HEK293T (cell line): ENCODE measurements around the gene BBX.
"Not testable (repeated sequence)": the region's sequence is repeated elsewhere in the genome, so short reads cannot be mapped to it uniquely, and the experiment has no call there.

Source experiments
- CTCF ChIA-PET: fragments of 350-600 bp; formaldehyde crosslinking; extraction: SDS; loops from one replicate; lab custom pipeline; 2021; ENCODE audit warnings: antibody characterized with exemption, inconsistent platforms; lab: Yijun Ruan, JAX
- POLR2A ChIA-PET: fragments of 350-600 bp; formaldehyde crosslinking; extraction: SDS; loops from one replicate; lab custom pipeline; 2020; ENCODE audit warnings: antibody characterized with exemption, inconsistent platforms; lab: Yijun Ruan, JAX
- DNase-seq: peaks from one replicate; pipeline ENCODE4 v3.0.0; 2012; ENCODE audit warnings: mixed read lengths; ENCODE audit errors: extremely low spot score
- ARNT ChIP-seq: fragments of 450-650 bp; IDR thresholded peaks from 2 replicates; pipeline ENCODE4 v1.6.1; 2017; ENCODE audit warnings: mild to moderate bottlenecking
- BHLHE40 ChIP-seq: fragments of 450-650 bp; IDR thresholded peaks from 2 replicates; pipeline ENCODE4 v1.6.1; 2016; ENCODE audit warnings: mild to moderate bottlenecking, moderate library complexity, borderline replicate concordance
- CTBP1 ChIP-seq: fragments of 450-650 bp; IDR thresholded peaks from 2 replicates; pipeline ENCODE4 v1.6.1; 2016; ENCODE audit warnings: borderline replicate concordance
- ELF4 ChIP-seq: fragments of 450-650 bp; IDR thresholded peaks from 2 replicates; pipeline ENCODE4 v1.6.1; 2017; ENCODE audit warnings: antibody characterized with exemption
- FOXA1 ChIP-seq: fragments of 450-650 bp; IDR thresholded peaks from 2 replicates; pipeline ENCODE4 v1.6.1; 2016; ENCODE audit warnings: mild to moderate bottlenecking
- FOXK2 ChIP-seq: fragments of 450-650 bp; IDR thresholded peaks from 2 replicates; pipeline ENCODE4 v1.6.1; 2016; ENCODE audit warnings: mild to moderate bottlenecking
- FOXM1 ChIP-seq: fragments of 450-650 bp; IDR thresholded peaks from 2 replicates; pipeline ENCODE4 v1.6.1; 2017; ENCODE audit warnings: mild to moderate bottlenecking, borderline replicate concordance
- HDGF ChIP-seq: fragments of 450-650 bp; IDR thresholded peaks from 2 replicates; pipeline ENCODE4 v1.6.1; 2017; ENCODE audit warnings: antibody characterized with exemption, borderline replicate concordance
- L3MBTL2 ChIP-seq: fragments of 450-650 bp; conservative IDR thresholded peaks from 2 replicates; pipeline ENCODE4 v1.6.1; 2016; ENCODE audit warnings: mild to moderate bottlenecking
- LEF1 ChIP-seq: fragments of 450-650 bp; IDR thresholded peaks from 2 replicates; pipeline ENCODE4 v1.6.1; 2017; ENCODE audit warnings: mild to moderate bottlenecking, borderline replicate concordance
- NFRKB ChIP-seq: fragments of 450-650 bp; IDR thresholded peaks from 2 replicates; pipeline ENCODE4 v1.6.1; 2016; ENCODE audit warnings: mild to moderate bottlenecking, moderate library complexity
- PKNOX1 ChIP-seq: fragments of 450-650 bp; IDR thresholded peaks from 2 replicates; pipeline ENCODE4 v1.6.1; 2016
- SP1 ChIP-seq: fragments of 450-650 bp; IDR thresholded peaks from 2 replicates; pipeline ENCODE4 v1.6.1; 2017
- SUZ12 ChIP-seq: fragments of 450-650 bp; IDR thresholded peaks from 2 replicates; pipeline ENCODE4 v1.6.1; 2016; ENCODE audit warnings: mild to moderate bottlenecking
- TARDBP ChIP-seq: fragments of 450-650 bp; IDR thresholded peaks from 2 replicates; pipeline ENCODE4 v1.6.1; 2016
- ZNF384 ChIP-seq: fragments of 450-650 bp; IDR thresholded peaks from 2 replicates; pipeline ENCODE4 v1.6.1; 2016

Gene BBX

GRCh38 chr3:107561980-107562379 lies 39.2 kb downstream of the BBX start:
- ChIA-PET CTCF (no interaction called here), POLR2A (no interaction called here)
- DNase-seq, result no peak
- TF ChIP-seq HDGF (no peak), L3MBTL2 (no peak), BHLHE40 (no peak), PKNOX1 (no peak), FOXM1 (no peak), FOXA1 (no peak), ELF4 (no peak), CTBP1 (no peak), FOXK2 (no peak), ZNF384 (no peak), TARDBP (no peak), SUZ12 (no peak), NFRKB (no peak)

- DNase-seq, result no peak
- no peak for TF ChIP-seq SUZ12
- no peak for TF ChIP-seq SP1
- TF ChIP-seq FOXK2, result no peak
- TF ChIP-seq BHLHE40, result no peak
- no peak for TF ChIP-seq ARNT
- no peak for TF ChIP-seq CTBP1
- no peak for TF ChIP-seq PKNOX1
- no peak for TF ChIP-seq HDGF
- no peak for TF ChIP-seq ELF4
- TF ChIP-seq L3MBTL2, result no peak
- no peak for TF ChIP-seq LEF1
- no peak for TF ChIP-seq FOXM1
- TF ChIP-seq ZNF384, result no peak
- no peak for TF ChIP-seq TARDBP
- TF ChIP-seq FOXA1, result no peak
- ChIA-PET POLR2A (no interaction called here), CTCF (interaction anchor here (0.6 to 0.7 kb wide), 2 partner anchors 28 to 327 kb away, joined by 3 read pairs; no protein-coding TSS in a partner anchor)
Measured at GRCh38 chr3:107562969-107563529, 40.3 kb downstream of the BBX start.

GRCh38 chr3:107565244-107565643 lies 42.5 kb downstream of the BBX start:
- POLR2A ChIA-PET, DNase-seq, CTCF ChIA-PET: not testable (repeated sequence)

- CTCF ChIA-PET, DNase-seq, POLR2A ChIA-PET: not testable (repeated sequence)
Measured at GRCh38 chr3:107571089-107571488, 48.3 kb downstream of the BBX start.

GRCh38 chr3:107571492-107571891 lies 48.7 kb downstream of the BBX start:
- POLR2A ChIA-PET, result not testable (repeated sequence)

GRCh38 chr3:107574650-107575049 lies 51.9 kb downstream of the BBX start:
- TF ChIP-seq ZNF384, result no peak
- no peak for TF ChIP-seq L3MBTL2
- TF ChIP-seq PKNOX1, result peak; percentile 47
- DNase-seq, result peak; percentile 37
- CTCF ChIA-PET, result interaction anchor here (0.7 to 1.5 kb wide), 3 partner anchors 30 to 1383 kb away, joined by 3 to 4 read pairs (median 3); no protein-coding TSS in a partner anchor
- POLR2A ChIA-PET, result no interaction called here

More at GRCh38 chr3:107571492-107571891, 48.7 kb downstream of the BBX start:
- DNase-seq, result not testable (repeated sequence)
- CTCF ChIA-PET, result interaction anchor here (0.7 kb wide), 1 partner anchor 62 kb away, joined by 3 read pairs; no protein-coding TSS in a partner anchor

GRCh38 chr3:107578091-107578490 lies 55.3 kb downstream of the BBX start:
- DNase-seq, result no peak
- ChIA-PET POLR2A (interaction anchor here (1.0 kb wide), 1 partner anchor 13 kb away, joined by 3 read pairs; no protein-coding TSS in a partner anchor), CTCF (no interaction called here)
- TF ChIP-seq FOXK2 (no peak), HDGF (no peak), FOXM1 (no peak), ARNT (no peak), SUZ12 (no peak), ZNF384 (no peak)

- CTCF ChIA-PET, result no interaction called here
- POLR2A ChIA-PET, result interaction anchor here (1.0 kb wide), 1 partner anchor 12 kb away, joined by 3 read pairs; no protein-coding TSS in a partner anchor
- no peak for DNase-seq
- TF ChIP-seq ELF4 (no peak), SUZ12 (no peak), CTBP1 (no peak), LEF1 (no peak), FOXK2 (no peak), BHLHE40 (no peak), HDGF (no peak), SP1 (no peak), TARDBP (no peak), NFRKB (no peak), FOXA1 (no peak)
Measured at GRCh38 chr3:107578523-107578922, 55.8 kb downstream of the BBX start.
